Esophagus (tissue), 2 donors: ENCODE results near the gene ERCC1. TPM values are rescaled to one million over a fixed set of nuclear protein-coding genes. Genes with fewer than 3 reads are reported as not detected.

ENCODE experiments used
- H3K27ac ChIP-seq, 2 donors: one replicate each; pipeline ENCODE4 v1.5.1; 2013; ENCODE audit warnings: low read depth in 2 of 2, mild to moderate bottlenecking in 2 of 2, inconsistent platforms in 1 of 2, low read length in 1 of 2, moderate library complexity in 1 of 2
- H3K27me3 ChIP-seq, 2 donors: one replicate each; pipeline ENCODE4 v1.6.1; 2013; ENCODE audit warnings: low read length in 2 of 2, control low read depth in 1 of 2, mild to moderate bottlenecking in 1 of 2; ENCODE audit not compliant: insufficient read depth in 2 of 2, control insufficient read depth in 1 of 2
- H3K36me3 ChIP-seq, 2 donors: one replicate each; pipeline ENCODE4 v1.6.1; 2013; ENCODE audit warnings: low read length in 1 of 2; ENCODE audit not compliant: control insufficient read depth in 2 of 2, insufficient read depth in 2 of 2
- H3K4me1 ChIP-seq, 2 donors: one replicate each; pipeline ENCODE4 v1.6.1; 2013; ENCODE audit warnings: low read length in 1 of 2; ENCODE audit not compliant: control insufficient read depth in 2 of 2, insufficient read depth in 2 of 2
- H3K4me3 ChIP-seq, 2 donors: one replicate each; pipeline ENCODE4 v1.5.1; 2013; ENCODE audit warnings: low read length in 2 of 2, mild to moderate bottlenecking in 2 of 2, low read depth in 1 of 2, moderate library complexity in 1 of 2
- H3K9me3 ChIP-seq, 2 donors: one replicate each; pipeline ENCODE4 v1.6.1; 2013; ENCODE audit warnings: mild to moderate bottlenecking in 2 of 2, low read depth in 1 of 2, low read length in 1 of 2, moderate library complexity in 1 of 2; ENCODE audit not compliant: control insufficient read depth in 2 of 2, insufficient read depth in 1 of 2
- WGBS, 2 donors: extraction: QIAGEN DNeasy Blood & Tissue Kit; methylation state at CpG; one replicate each; pipeline ENCODE4 v1.1.7; 2013; 5-methylcytosine and 5-hydroxymethylcytosine counted together
- polyA plus RNA-seq, 2 donors: library from polyadenylated mRNA; stranded (reverse); fragments of 200-250 nt; gene quantifications; one replicate each; pipeline ENCODE4 v1.2.3, GENCODE V29; 2013
- donor health status: healthy with polysubstance abuse.
- donor health status: Bipolar disorder and iron deficiency.

The ERCC1 gene
- 10 to 100 TPM; 33.3 to 33.4 TPM for polyA plus RNA-seq

- peaks cover 2 to 13% of the 10 kb centered on the region in 2 donors for H3K4me1 ChIP-seq
- WGBS, 2 donors = 0 to 1% methylated on average over 37 of the region's 37 CpGs
Observed at GRCh38 chr19:45423589-45424190, at the start of gene ERCC1. ERCC1 (minus strand) TSS chr19:45423917; CDS start chr19:45423374, 543 bp downstream.

DNA sequence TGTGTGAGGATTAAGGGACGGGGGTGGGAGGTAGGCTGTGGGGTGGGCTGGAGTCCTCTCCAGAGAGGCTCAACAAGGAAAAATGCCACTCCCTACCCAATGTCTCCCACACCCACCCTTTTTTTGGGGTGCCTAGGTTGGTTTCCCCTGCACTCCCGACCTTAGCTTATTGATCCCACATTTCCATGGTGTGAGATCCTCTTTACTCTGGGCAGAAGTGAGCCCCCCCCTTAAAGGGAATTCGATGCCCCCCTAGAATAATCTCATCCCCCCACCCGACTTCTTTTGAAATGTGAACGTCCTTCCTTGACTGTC, 49.6 kb upstream of the ERCC1 start:
- Histone ChIP-seq H3K27me3 (no peaks in the 10 kb centered on the region), H3K36me3 (no peaks in the 10 kb centered on the region), H3K9me3 (no peaks in the 10 kb centered on the region), H3K27ac (no peak overlapping the region), H3K4me3 (no peak overlapping the region), H3K4me1 (peaks cover 4 to 15% of the 10 kb centered on the region in 2 donors)
- WGBS, 2 donors = 30 to 45% methylated on average over 4 to 5 of the region's 5 CpGs

More at GRCh38 chr19:45423589-45424190, at the start of gene ERCC1:
- Histone ChIP-seq H3K27me3 (no peaks in the 10 kb centered on the region), H3K9me3 (no peaks in the 10 kb centered on the region), H3K4me3 (peak within 1 kb of the TSS; percentile 61 to 72), H3K36me3 (peaks cover 3 to 13% of the 10 kb centered on the region in 2 donors), H3K27ac (peak within 1 kb of the TSS; percentile 97 to 100)

- 49 to 66% methylated on average over 41 to 44 of the region's 44 CpGs for WGBS, 2 donors
- H3K27ac ChIP-seq = no peak overlapping the region
- peaks cover 5 to 16% of the 10 kb centered on the region in 2 donors for H3K4me1 ChIP-seq
- H3K4me3 ChIP-seq = no peak overlapping the region
- H3K27me3 ChIP-seq = no peaks in the 10 kb centered on the region
- H3K36me3 ChIP-seq = no peaks in the 10 kb centered on the region
- H3K9me3 ChIP-seq = no peaks in the 10 kb centered on the region
Observed at GRCh38 chr19:45472563-45473366, 49.0 kb upstream of the ERCC1 start.

- Histone ChIP-seq H3K4me1 (peaks cover 5 to 15% of the 10 kb centered on the region in 2 donors), H3K27ac (no peak overlapping the region), H3K4me3 (no peak overlapping the region), H3K27me3 (no peaks in the 10 kb centered on the region), H3K36me3 (no peaks in the 10 kb centered on the region), H3K9me3 (no peaks in the 10 kb centered on the region)
- 70 to 78% methylated on average over 7 of the region's 7 CpGs for WGBS, 2 donors
Observed at GRCh38 chr19:45471931-45472562, 48.3 kb upstream of the ERCC1 start.

GRCh38 chr19:45471111-45471930, 47.6 kb upstream of the ERCC1 start:
- H3K4me3 ChIP-seq = no peak overlapping the region
- WGBS, 2 donors = 88 to 89% methylated on average over 16 of the region's 16 CpGs
- H3K27me3 ChIP-seq = no peaks in the 10 kb centered on the region
- peaks cover 5 to 15% of the 10 kb centered on the region in 2 donors for H3K4me1 ChIP-seq
- no peaks in the 10 kb centered on the region for H3K36me3 ChIP-seq
- H3K27ac ChIP-seq = no peak overlapping the region
- H3K9me3 ChIP-seq = no peaks in the 10 kb centered on the region

- H3K27me3 ChIP-seq = no peaks in the 10 kb centered on the region
- peak overlapping the region in 1 of 2 donors; percentile 99 for H3K27ac ChIP-seq
- peaks cover 5 to 15% of the 10 kb centered on the region in 2 donors for H3K4me1 ChIP-seq
- 92 to 94% methylated on average over 15 of the region's 15 CpGs for WGBS, 2 donors
- no peaks in the 10 kb centered on the region for H3K36me3 ChIP-seq
- no peak overlapping the region for H3K4me3 ChIP-seq
- H3K9me3 ChIP-seq = no peaks in the 10 kb centered on the region
Observed at GRCh38 chr19:45470762-45471081, 47.0 kb upstream of the ERCC1 start.

DNA sequence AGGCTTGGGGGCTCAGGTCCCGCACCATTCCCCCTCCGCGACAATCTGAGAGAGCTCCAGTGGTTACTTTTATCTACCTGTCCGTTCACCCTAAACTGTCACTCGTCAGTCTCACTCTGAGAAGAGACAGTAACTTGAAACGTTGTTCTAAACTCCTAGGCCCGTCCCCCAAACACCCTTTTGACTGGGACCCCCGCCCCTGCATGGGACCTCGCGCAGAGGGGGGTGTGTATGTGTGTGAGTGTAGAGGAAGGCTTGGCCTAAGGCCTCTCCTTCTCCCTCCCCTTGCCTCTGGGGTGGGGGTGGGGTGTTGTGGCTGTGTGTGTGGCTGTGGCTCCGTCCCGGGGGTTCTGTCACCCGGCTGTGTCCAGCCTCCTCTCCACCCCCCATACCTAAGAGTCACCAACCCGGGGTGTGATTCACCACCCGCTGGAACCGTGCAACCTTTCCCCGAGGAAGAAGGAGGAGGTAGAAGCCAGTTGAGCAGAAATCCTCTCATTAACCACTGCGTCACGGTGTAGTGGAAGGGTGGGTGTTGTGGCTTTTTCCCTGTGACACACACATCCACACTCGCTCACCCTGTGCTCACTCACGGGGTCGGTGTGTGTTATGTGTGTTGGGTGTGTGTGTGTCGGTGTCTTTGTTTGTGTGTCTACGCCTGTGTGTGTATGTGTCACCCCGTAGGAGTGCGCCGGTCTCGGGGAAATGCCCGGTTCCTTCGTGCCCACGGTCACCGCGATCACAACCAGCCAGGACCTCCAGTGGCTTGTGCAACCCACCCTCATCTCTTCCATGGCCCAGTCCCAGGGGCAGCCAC, 46.4 kb upstream of the ERCC1 start:
- Histone ChIP-seq H3K27me3 (no peaks in the 10 kb centered on the region), H3K4me3 (peak overlapping the region; percentile 69 to 75), H3K4me1 (peaks cover 5 to 15% of the 10 kb centered on the region in 2 donors), H3K36me3 (no peaks in the 10 kb centered on the region), H3K9me3 (no peaks in the 10 kb centered on the region), H3K27ac (peak overlapping the region; percentile 97 to 99)
- WGBS, 2 donors = 36% methylated on average over 33 of the region's 33 CpGs

GRCh38 chr19:45469132-45469944, 45.6 kb upstream of the ERCC1 start:
- H3K9me3 ChIP-seq = no peaks in the 10 kb centered on the region
- WGBS, 2 donors = 0 to 1% methylated on average over 66 of the region's 66 CpGs
- peak overlapping the region; percentile 97 to 99 for H3K27ac ChIP-seq
- no peaks in the 10 kb centered on the region for H3K36me3 ChIP-seq
- no peaks in the 10 kb centered on the region for H3K27me3 ChIP-seq
- H3K4me1 ChIP-seq = peaks cover 5 to 15% of the 10 kb centered on the region in 2 donors
- H3K4me3 ChIP-seq = peak overlapping the region; percentile 69 to 75
